WTC11 (cell line): Measurements from ENCODE around the gene OSBPL6. TPM values are rescaled to one million over a fixed set of nuclear protein-coding genes. Genes with fewer than 3 reads are reported as not detected.

Experiments used
- ATAC-seq: fragments of 200-7000 bp; cut with Tn5 transposase; 2 replicates; pipeline ENCODE4 v1.10.0; 2021; ENCODE audit warnings: mild to moderate bottlenecking, moderate library complexity
- CTCF ChIA-PET: fragments of 300-600 bp; sonication (Branson Sonifier 250); formaldehyde crosslinking; loops from one replicate; lab custom pipeline; 2021; ENCODE audit warnings: antibody characterized with exemption; lab: Charles Lee
- POLR2A ChIA-PET: fragments of 350-600 bp; sonication (Branson Sonifier 250); formaldehyde crosslinking; loops from one replicate; lab custom pipeline; 2021; ENCODE audit warnings: antibody characterized with exemption; lab: Charles Lee
- DNase-seq: peaks from one replicate; pipeline ENCODE4 v3.0.0; 2021; ENCODE audit warnings: low spot score
- H3K27ac Mint-ChIP-seq: 2 replicates; pipeline ENCODE4 v1.8.0; 2021; ENCODE audit warnings: mixed read lengths
- H3K27me3 Mint-ChIP-seq: 2 replicates; pipeline ENCODE4 v1.8.0; 2021; ENCODE audit warnings: low read depth, mild to moderate bottlenecking, moderate library complexity, mixed read lengths
- H3K36me3 Mint-ChIP-seq: 2 replicates; pipeline ENCODE4 v1.8.0; 2021; ENCODE audit warnings: mixed read lengths
- H3K4me1 Mint-ChIP-seq: 2 replicates; pipeline ENCODE4 v1.8.0; 2022; ENCODE audit warnings: mixed read lengths
- H3K4me3 Mint-ChIP-seq: 2 replicates; pipeline ENCODE4 v1.8.0; 2021; ENCODE audit warnings: mild to moderate bottlenecking, moderate library complexity, mixed read lengths
- H3K9me3 Mint-ChIP-seq: 2 replicates; pipeline ENCODE4 v1.8.0; 2021; ENCODE audit warnings: mixed read lengths
- ARID4B ChIP-seq: sonication (generic); formaldehyde crosslinking; IDR thresholded peaks from 2 replicates; pipeline ENCODE4 v1.8.0; 2023; ENCODE audit warnings: missing genetic modification reagents, mild to moderate bottlenecking, borderline replicate concordance
- ATF1 ChIP-seq: sonication (generic); formaldehyde crosslinking; IDR thresholded peaks from 2 replicates; pipeline ENCODE4 v1.8.1; 2023; ENCODE audit warnings: mild to moderate bottlenecking, moderate library complexity, missing genetic modification reagents
- ATF3 ChIP-seq: sonication (generic); formaldehyde crosslinking; conservative IDR thresholded peaks from 2 replicates; pipeline ENCODE4 v1.8.1; 2022; ENCODE audit warnings: mild to moderate bottlenecking, missing genetic modification reagents
- ATF6 ChIP-seq: sonication (generic); formaldehyde crosslinking; IDR thresholded peaks from 2 replicates; pipeline ENCODE4 v1.8.1; 2023; ENCODE audit warnings: mild to moderate bottlenecking, missing genetic modification reagents
- CBFB ChIP-seq: sonication (generic); formaldehyde crosslinking; IDR thresholded peaks from 2 replicates; pipeline ENCODE4 v1.8.1; 2022; ENCODE audit warnings: mild to moderate bottlenecking, low read depth, missing genetic modification reagents
- CDX4 ChIP-seq: fragments of 250-450 bp; sonication (Bioruptor Pico); IDR thresholded peaks from 2 replicates; pipeline ENCODE4 v1.9.0; 2021; ENCODE audit warnings: moderate library complexity, mild to moderate bottlenecking, inconsistent platforms, borderline replicate concordance
- FOXP4 ChIP-seq: sonication (generic); formaldehyde crosslinking; IDR thresholded peaks from 2 replicates; pipeline ENCODE4 v1.8.0; 2022; ENCODE audit warnings: mild to moderate bottlenecking, missing genetic modification reagents
- HMGA2 ChIP-seq: fragments of 250-450 bp; sonication (Bioruptor Pico); IDR thresholded peaks from 2 replicates; pipeline ENCODE4 v1.4.0; 2021; ENCODE audit warnings: mild to moderate bottlenecking, moderate library complexity
- HMGXB4 ChIP-seq: sonication (generic); formaldehyde crosslinking; IDR thresholded peaks from 2 replicates; pipeline ENCODE4 v1.8.1; 2023; ENCODE audit warnings: mild to moderate bottlenecking, moderate library complexity, missing genetic modification reagents
- JAZF1 ChIP-seq: fragments of 250-450 bp; sonication (Bioruptor Pico); IDR thresholded peaks from 2 replicates; pipeline ENCODE4 v1.9.0; 2021; ENCODE audit warnings: moderate library complexity, mild to moderate bottlenecking, inconsistent platforms
- KAT7 ChIP-seq: sonication (generic); formaldehyde crosslinking; IDR thresholded peaks from 2 replicates; pipeline ENCODE4 v1.8.1; 2023; ENCODE audit warnings: missing genetic modification reagents, mild to moderate bottlenecking, borderline replicate concordance
- MAX ChIP-seq: sonication (generic); formaldehyde crosslinking; IDR thresholded peaks from 2 replicates; pipeline ENCODE4 v1.8.0; 2022; ENCODE audit warnings: mild to moderate bottlenecking, missing genetic modification reagents
- MYBL2 ChIP-seq: sonication (generic); formaldehyde crosslinking; IDR thresholded peaks from 2 replicates; pipeline ENCODE4 v1.8.1; 2023; ENCODE audit warnings: mild to moderate bottlenecking, moderate library complexity, missing genetic modification reagents
- SOX15 ChIP-seq: fragments of 250-450 bp; sonication (Bioruptor Pico); IDR thresholded peaks from 2 replicates; pipeline ENCODE4 v1.9.0; 2021; ENCODE audit warnings: mild to moderate bottlenecking
- ZNF263 ChIP-seq: sonication (generic); formaldehyde crosslinking; IDR thresholded peaks from 2 replicates; pipeline ENCODE4 v1.8.1; 2022; ENCODE audit warnings: low read depth, mild to moderate bottlenecking, moderate library complexity, missing genetic modification reagents
- total RNA-seq: library from RNA; stranded (reverse); gene quantifications from 3 replicates; pipeline ENCODE4 v1.2.3, GENCODE V29; 2021

The OSBPL6 gene
- total RNA-seq, 1 experiment from 2014 or later: 9.2 TPM

GRCh38 chr2:178335230-178335629 lies 140.9 kb downstream of the OSBPL6 start:
- Mint-ChIP-seq H3K27me3 (no peaks in the 10 kb centered on the region), H3K9me3 (no peaks in the 10 kb centered on the region), H3K4me1 (no peaks in the 10 kb centered on the region), H3K4me3 (no peak overlapping the region), H3K27ac (no peak overlapping the region), H3K36me3 (no peaks in the 10 kb centered on the region)
- TF ChIP-seq ARID4B (CRISPR knock-in tag) (no peak), SOX15 (CRISPR knock-in tag) (no peak), KAT7 (CRISPR knock-in tag) (no peak), ATF6 (no peak), FOXP4 (CRISPR knock-in tag) (no peak), HMGA2 (CRISPR knock-in tag) (no peak), ZNF263 (CRISPR knock-in tag) (no peak), MAX (CRISPR knock-in tag) (no peak), HMGXB4 (CRISPR knock-in tag) (no peak), MYBL2 (CRISPR knock-in tag) (no peak), JAZF1 (no peak), ATF1 (CRISPR knock-in tag) (no peak), CBFB (CRISPR knock-in tag) (no peak), ATF3 (CRISPR knock-in tag) (no peak), CDX4 (CRISPR knock-in tag) (no peak)
- POLR2A ChIA-PET: no interaction called here
- ATAC-seq: no peak
- DNase-seq: no peak
- CTCF ChIA-PET: interaction anchor here (1.3 kb wide), 1 partner anchor 79 kb away, joined by 3 read pairs; no protein-coding TSS in a partner anchor
